Stomach (tissue), 19 donors: ENCODE results near the gene CMYA5. TPM values are rescaled to one million over a fixed set of nuclear protein-coding genes. Genes with fewer than 3 reads are reported as not detected.
A peak's percentile ranks its signal among the peaks of the same experiment; 100 is the strongest.

Source experiments
- DNase-seq, 2 donors: peaks; one replicate each; pipeline versions ENCODE4 v3.0.0 to v3.0.0-alpha.2; 2013 to 2019
- H3K27ac ChIP-seq, 5 donors: fragments of 200-600 bp in 4 of 5; sonication (generic) in 4 of 5; one replicate each; pipeline ENCODE4 v1.5.1; 2013 to 2019; ENCODE audit warnings: mild to moderate bottlenecking in 1 of 5, moderate library complexity in 1 of 5
- H3K27me3 ChIP-seq, 3 donors: fragments of 200-600 bp; sonication (generic); one replicate each; pipeline ENCODE4 v1.5.1; 2017 to 2019; ENCODE audit warnings: mixed run types in 1 of 3
- H3K36me3 ChIP-seq, 4 donors: fragments of 200-600 bp; sonication (generic); 1 replicate in 3 of 4; 2 replicates in 1 of 4; pipeline ENCODE4 v1.5.1; 2016 to 2019
- H3K4me1 ChIP-seq, 4 donors: fragments of 200-600 bp; sonication (generic); one replicate each; pipeline ENCODE4 v1.5.1; 2016 to 2019
- H3K4me3 ChIP-seq, 4 donors: fragments of 200-600 bp; sonication (generic) in 3 of 4; one replicate each; pipeline ENCODE4 v1.5.1; 2016 to 2019; ENCODE audit warnings: mild to moderate bottlenecking in 1 of 4
- H3K9me3 ChIP-seq, 4 donors: fragments of 200-600 bp; sonication (generic); one replicate each; pipeline ENCODE4 v1.5.1; 2016 to 2019
- EP300 ChIP-seq: sonication (generic); formaldehyde crosslinking; IDR thresholded peaks from one replicate; pipeline ENCODE4 v1.6.1; 2017; ENCODE audit warnings: antibody characterized with exemption
- POLR2A ChIP-seq, 4 donors: fragments of 450-650 bp; IDR thresholded peaks; one replicate each; pipeline ENCODE4 v1.6.1; 2016; ENCODE audit warnings: antibody characterized with exemption in 4 of 4, control low read depth in 2 of 4, mild to moderate bottlenecking in 1 of 4, moderate library complexity in 1 of 4
- POLR2AphosphoS5 ChIP-seq, 3 donors: sonication (generic); formaldehyde crosslinking; IDR thresholded peaks; one replicate each; pipeline ENCODE4 v1.6.1; 2016; ENCODE audit warnings: antibody characterized with exemption in 3 of 3
- WGBS, 5 donors: extraction: QIAGEN DNeasy Blood & Tissue Kit in 3 of 5; methylation state at CpG; one replicate each; pipeline versions ENCODE4 v1.1.5 to v1.1.7; 2013 to 2018; 5-methylcytosine and 5-hydroxymethylcytosine counted together
- intact Hi-C: fragments of 100-400 bp; cut with DNase I; formaldehyde crosslinking; loops from one replicate; pipeline ENCODE4 v1.15.1; 2023; ENCODE audit warnings: low total_unique reads
- long read RNA-seq, 10 donors: transcript quantifications; one replicate each; lab custom pipeline, GENCODE V29; 2026
- polyA plus RNA-seq, 3 donors: library from polyadenylated mRNA; stranded (reverse); fragments of 200-250 nt; gene quantifications; one replicate each; pipeline ENCODE4 v1.2.3, GENCODE V29; 2013
- total RNA-seq, 5 donors: library from RNA; depleted of rRNA; stranded (reverse); fragments of >200 nt; gene quantifications; one replicate each; pipeline versions ENCODE4 v1.1.0 to v1.2.3, GENCODE V29; 2014 to 2016
- TF ChIP-seq, protein P1 (sequence below), 7 experiments: fragments of 450-650 bp in 4 of 7; fragments of 200-600 bp in 3 of 7; sonication (generic) in 3 of 7; IDR thresholded peaks; one replicate each; pipeline ENCODE4 v1.5.1; 2016 to 2019; ENCODE audit warnings: antibody characterized with exemption in 7 of 7, control low read depth in 2 of 7, mild to moderate bottlenecking in 1 of 7
- donor health status: healthy with polysubstance abuse.
- donor health status: Bipolar disorder and iron deficiency.
- donor health status: healthy.

The CMYA5 gene
- total RNA-seq (10 to 100 TPM in 2 of 5 donors, 1 to 10 TPM in 2, under 1 TPM in 1; under 0.01 to 13.8 (median 6.4) TPM), polyA plus RNA-seq (1 to 10 TPM; 1.0 to 5.3 (median 1.1) TPM)
- long read RNA-seq, donor 1, result 0 reads
- long read RNA-seq, donor 2, result 0 reads
- long read RNA-seq, donor 3, result 0 reads
- long read RNA-seq, donor 4, result 0 reads
- long read RNA-seq, donor 5, result 0 reads
- long read RNA-seq, donor 6, result 0 reads
- long read RNA-seq, donor 7, result 0 reads
- long read RNA-seq, donor 8, result 0 reads
- long read RNA-seq, donor 9, result 0 reads
- long read RNA-seq, donor 10, result 0 reads

DNA sequence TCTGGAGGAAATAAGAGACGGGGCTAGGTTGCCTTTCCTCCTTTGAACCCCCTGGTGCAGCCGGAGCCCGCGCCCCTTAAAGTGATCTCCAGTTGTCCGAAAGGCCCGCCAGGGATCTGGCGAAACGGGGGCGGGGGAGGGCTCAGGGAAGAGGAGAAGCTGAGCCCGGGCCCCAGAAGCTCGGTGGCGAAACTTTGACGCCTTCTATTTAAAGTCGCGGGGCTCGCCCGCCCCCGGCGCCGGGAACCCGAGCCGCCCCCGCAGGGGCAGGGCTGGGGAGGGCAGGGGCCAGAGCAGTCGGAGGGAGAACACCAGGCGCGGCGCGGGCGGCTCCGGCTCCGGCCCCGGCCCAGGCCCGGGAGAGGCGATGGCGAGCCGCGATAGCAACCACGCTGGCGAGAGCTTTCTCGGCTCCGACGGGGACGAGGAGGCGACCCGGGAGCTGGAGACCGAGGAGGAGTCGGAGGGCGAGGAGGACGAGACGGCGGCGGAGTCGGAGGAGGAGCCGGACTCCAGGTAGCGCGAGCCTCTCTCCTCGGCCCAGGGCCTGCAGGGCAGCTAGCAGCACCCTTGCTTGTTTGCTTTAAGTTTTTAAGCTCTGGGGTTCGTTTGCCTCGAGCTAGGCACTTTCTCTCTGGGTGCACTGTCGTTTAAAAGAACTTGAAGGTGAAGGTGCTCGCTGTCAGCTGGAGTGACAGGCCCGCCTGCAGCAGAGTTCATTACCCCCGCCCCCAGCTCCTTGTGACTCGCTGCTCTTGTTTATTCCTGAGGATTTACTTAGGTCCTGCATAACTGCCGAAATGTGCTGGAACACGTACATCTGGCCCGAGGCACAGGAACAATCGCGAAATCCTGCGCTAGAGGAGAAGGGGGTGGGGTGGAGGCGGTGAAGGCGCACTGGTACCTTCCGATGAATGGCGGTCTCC lies at the start of gene CMYA5:
Gene CMYA5, plus strand, starts transcription at position 296 of the 926 bp plus-strand sequence. Its CDS starts 72 bp downstream, at position 368.
- peak; percentile 28 to 66 for DNase-seq
- 18 to 46% (median 22%) methylated on average over 46 to 74 of the region's 74 CpGs for WGBS, 5 donors
- peaks cover 0 to 24% (median 3%) of the 10 kb centered on the region in 4 donors for H3K4me1 ChIP-seq
- peak within 1 kb of the TSS; percentile 49 to 57 (median 54) for H3K4me3 ChIP-seq
- no peaks in the 10 kb centered on the region for H3K9me3 ChIP-seq
- H3K36me3 ChIP-seq, result peaks cover 5 to 30% (median 25%) of the 10 kb centered on the region in 4 donors
- no peak for TF ChIP-seq POLR2AphosphoS5 (IDR thresholded peaks at IDR 0.05)
- TF ChIP-seq POLR2A (IDR thresholded peaks at IDR 0.05), result no peak
- TF ChIP-seq, protein P1, sequence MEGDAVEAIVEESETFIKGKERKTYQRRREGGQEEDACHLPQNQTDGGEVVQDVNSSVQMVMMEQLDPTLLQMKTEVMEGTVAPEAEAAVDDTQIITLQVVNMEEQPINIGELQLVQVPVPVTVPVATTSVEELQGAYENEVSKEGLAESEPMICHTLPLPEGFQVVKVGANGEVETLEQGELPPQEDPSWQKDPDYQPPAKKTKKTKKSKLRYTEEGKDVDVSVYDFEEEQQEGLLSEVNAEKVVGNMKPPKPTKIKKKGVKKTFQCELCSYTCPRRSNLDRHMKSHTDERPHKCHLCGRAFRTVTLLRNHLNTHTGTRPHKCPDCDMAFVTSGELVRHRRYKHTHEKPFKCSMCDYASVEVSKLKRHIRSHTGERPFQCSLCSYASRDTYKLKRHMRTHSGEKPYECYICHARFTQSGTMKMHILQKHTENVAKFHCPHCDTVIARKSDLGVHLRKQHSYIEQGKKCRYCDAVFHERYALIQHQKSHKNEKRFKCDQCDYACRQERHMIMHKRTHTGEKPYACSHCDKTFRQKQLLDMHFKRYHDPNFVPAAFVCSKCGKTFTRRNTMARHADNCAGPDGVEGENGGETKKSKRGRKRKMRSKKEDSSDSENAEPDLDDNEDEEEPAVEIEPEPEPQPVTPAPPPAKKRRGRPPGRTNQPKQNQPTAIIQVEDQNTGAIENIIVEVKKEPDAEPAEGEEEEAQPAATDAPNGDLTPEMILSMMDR (IDR thresholded peaks at IDR 0.05), result no peak
- no peak for TF ChIP-seq EP300
- H3K27me3 ChIP-seq, result no peaks in the 10 kb centered on the region
- intact Hi-C loops, result no loop called here
- peak within 1 kb of the TSS in 4 of 5 donors; percentile 33 to 85 (median 52) for H3K27ac ChIP-seq

DNA sequence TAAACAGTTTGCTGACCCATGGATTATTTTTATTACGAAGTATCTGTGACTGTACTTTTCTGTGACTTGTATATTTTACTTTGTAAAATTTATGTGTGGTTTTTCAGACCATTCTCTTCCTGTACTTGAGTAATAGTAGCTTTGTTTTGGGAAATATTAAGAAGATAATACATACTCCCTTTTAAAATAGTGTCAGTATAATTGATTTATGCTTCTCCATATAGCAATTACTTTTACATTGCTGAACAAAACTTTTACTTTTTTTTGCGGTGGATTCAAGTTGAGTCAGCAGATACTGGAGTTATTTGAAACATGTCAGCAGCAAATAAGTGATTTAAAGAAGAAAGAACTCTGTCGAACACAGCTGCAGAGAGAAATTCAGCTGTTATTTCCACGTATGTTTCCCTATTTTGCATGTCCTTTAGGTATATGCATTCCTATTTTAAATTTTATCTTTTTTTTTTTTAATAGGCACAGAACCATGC lies 49.0 kb upstream of the CMYA5 start:
- intact Hi-C loops, result no loop called here
- Histone ChIP-seq H3K4me3 (no peak overlapping the region), H3K27me3 (no peaks in the 10 kb centered on the region), H3K9me3 (no peaks in the 10 kb centered on the region), H3K36me3 (peaks cover 9 to 75% (median 68%) of the 10 kb centered on the region in 4 donors), H3K4me1 (peaks cover 0 to 9% (median 4%) of the 10 kb centered on the region in 4 donors), H3K27ac (no peak overlapping the region)
- DNase-seq, result no peak
- 75 to 89% (median 86%) methylated on average over 4 of the region's 4 CpGs for whole genome bisulfite sequencing, 5 donors
- no peak for TF ChIP-seq POLR2A (IDR thresholded peaks at IDR 0.05)
- no peak for TF ChIP-seq POLR2AphosphoS5 (IDR thresholded peaks at IDR 0.05)

DNA sequence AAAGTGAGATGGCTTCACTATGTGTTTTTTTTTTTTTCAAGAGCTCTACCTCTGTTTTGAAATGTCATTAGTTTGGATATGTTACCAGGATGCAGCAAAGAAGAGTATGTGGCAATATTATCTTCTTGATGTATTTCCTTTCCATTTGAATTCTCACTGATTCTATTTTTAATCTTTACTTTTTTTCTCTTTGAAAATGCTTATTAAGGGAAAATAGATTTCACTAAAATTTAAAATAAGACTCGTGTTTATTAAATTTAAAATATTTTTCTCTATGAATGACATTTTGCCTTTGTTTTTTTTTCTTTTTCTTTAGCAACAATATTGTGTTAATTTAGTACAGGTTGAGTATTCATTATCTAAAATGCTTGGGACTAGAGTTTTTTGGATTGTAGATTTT lies 48.2 kb upstream of the CMYA5 start:
- Histone ChIP-seq H3K27ac (no peak overlapping the region), H3K9me3 (no peaks in the 10 kb centered on the region), H3K27me3 (no peaks in the 10 kb centered on the region), H3K4me1 (peaks cover 0 to 9% (median 4%) of the 10 kb centered on the region in 4 donors), H3K4me3 (no peak overlapping the region), H3K36me3 (peaks cover 17 to 83% (median 75%) of the 10 kb centered on the region in 4 donors)
- DNase-seq, result no peak
- no peak for TF ChIP-seq POLR2A (IDR thresholded peaks at IDR 0.05)
- TF ChIP-seq POLR2AphosphoS5 (IDR thresholded peaks at IDR 0.05), result no peak
- TF ChIP-seq, protein P1 (IDR thresholded peaks at IDR 0.05), result no peak
- TF ChIP-seq EP300, result no peak
- intact Hi-C loops, result no loop called here
- WGBS, 5 donors, result 93 to 100% (median 94%) methylated on average over 1 of the region's 1 CpG

DNA sequence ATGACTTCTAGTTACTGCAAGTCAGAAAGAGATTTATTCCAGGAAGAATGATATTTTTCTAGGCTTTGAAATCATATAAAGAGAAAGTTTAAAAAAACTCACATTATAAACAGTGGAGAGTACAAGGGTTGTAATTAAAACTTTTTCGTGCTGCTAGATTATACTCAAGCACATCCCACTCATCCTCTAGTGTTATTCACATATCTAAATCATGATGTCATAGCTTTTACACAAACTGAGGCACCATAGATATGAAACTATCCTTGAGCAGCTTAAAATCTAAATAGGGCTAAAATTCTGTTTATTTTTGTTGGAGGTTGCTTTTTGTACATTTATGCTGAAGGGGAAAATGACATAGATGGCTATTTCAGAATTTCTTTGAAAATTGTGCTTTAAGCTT lies 47.4 kb upstream of the CMYA5 start:
- H3K27ac ChIP-seq, result no peak overlapping the region
- intact Hi-C loops, result no loop called here
- H3K4me3 ChIP-seq, result no peak overlapping the region
- no peak for DNase-seq
- H3K4me1 ChIP-seq, result peaks cover 0 to 9% (median 0%) of the 10 kb centered on the region in 4 donors
- 74 to 91% (median 84%) methylated on average over 1 of the region's 1 CpG for WGBS, 5 donors
- TF ChIP-seq, protein P1 (IDR thresholded peaks at IDR 0.05), result no peak
- TF ChIP-seq EP300 (no peak), POLR2AphosphoS5 (IDR thresholded peaks at IDR 0.05) (no peak), POLR2A (IDR thresholded peaks at IDR 0.05) (no peak)
- H3K27me3 ChIP-seq, result no peaks in the 10 kb centered on the region
- peaks cover 23 to 88% (median 80%) of the 10 kb centered on the region in 4 donors for H3K36me3 ChIP-seq
- H3K9me3 ChIP-seq, result no peaks in the 10 kb centered on the region
